ENCODE results near the gene MYH14.
"Not testable (repeated sequence)": the region's sequence is repeated elsewhere in the genome, so short reads cannot be mapped to it uniquely, and the experiment has no call there.

DNA sequence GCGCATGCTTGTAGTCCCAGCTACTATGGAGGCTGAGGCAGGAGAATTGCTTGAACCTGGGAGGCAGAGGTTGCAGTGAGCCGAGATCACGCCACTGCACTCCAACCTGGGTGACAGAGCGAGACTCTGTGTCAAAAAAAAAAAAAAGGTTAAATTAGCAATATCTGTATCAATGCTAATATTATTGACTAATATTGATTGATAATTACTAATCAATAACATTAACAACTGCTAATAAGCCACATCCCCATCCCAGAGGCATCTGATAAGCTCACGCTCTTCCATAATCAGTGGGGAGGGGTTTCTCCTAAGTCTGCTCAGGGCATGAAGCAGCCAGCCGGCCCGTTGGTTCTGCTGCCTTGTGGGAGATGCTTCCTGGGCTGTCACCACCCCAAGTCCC lies 24.7 kb downstream of the MYH14 start:
- TF ChIP-seq, protein P1, sequence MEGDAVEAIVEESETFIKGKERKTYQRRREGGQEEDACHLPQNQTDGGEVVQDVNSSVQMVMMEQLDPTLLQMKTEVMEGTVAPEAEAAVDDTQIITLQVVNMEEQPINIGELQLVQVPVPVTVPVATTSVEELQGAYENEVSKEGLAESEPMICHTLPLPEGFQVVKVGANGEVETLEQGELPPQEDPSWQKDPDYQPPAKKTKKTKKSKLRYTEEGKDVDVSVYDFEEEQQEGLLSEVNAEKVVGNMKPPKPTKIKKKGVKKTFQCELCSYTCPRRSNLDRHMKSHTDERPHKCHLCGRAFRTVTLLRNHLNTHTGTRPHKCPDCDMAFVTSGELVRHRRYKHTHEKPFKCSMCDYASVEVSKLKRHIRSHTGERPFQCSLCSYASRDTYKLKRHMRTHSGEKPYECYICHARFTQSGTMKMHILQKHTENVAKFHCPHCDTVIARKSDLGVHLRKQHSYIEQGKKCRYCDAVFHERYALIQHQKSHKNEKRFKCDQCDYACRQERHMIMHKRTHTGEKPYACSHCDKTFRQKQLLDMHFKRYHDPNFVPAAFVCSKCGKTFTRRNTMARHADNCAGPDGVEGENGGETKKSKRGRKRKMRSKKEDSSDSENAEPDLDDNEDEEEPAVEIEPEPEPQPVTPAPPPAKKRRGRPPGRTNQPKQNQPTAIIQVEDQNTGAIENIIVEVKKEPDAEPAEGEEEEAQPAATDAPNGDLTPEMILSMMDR (IDR thresholded peaks at IDR 0.05 in 4 of 5, conservative IDR thresholded peaks at IDR 0.05 in 1 of 5): not testable (repeated sequence)
- not testable (repeated sequence) for TF ChIP-seq POLR2A (IDR thresholded peaks at IDR 0.05)
